Measurements from ENCODE around the gene ZYX.
"Not testable (repeated sequence)": the region's sequence is repeated elsewhere in the genome, so short reads cannot be mapped to it uniquely, and the experiment has no call there.

ZYX gene

GRCh38 chr7:143399642-143400041 lies 18.5 kb downstream of the ZYX start:
- H3K27me3 ChIP-seq (ENCODE audit: insufficient read depth, poor library complexity, severe bottlenecking): no peaks in the 10 kb centered on the region
- ATAC-seq (ENCODE audit: low read depth) (no peak), DNase-seq (ENCODE audit: low spot score) (no peak)
- H3K27ac ChIP-seq (ENCODE audit: poor library complexity, severe bottlenecking): no peak overlapping the region
- H3K36me3 ChIP-seq (ENCODE audit: low read depth): peaks cover 65% of the 10 kb centered on the region
- H3K4me3 ChIP-seq (ENCODE audit: severe bottlenecking): no peak overlapping the region
- no peak for TF ChIP-seq CTCF (IDR thresholded peaks at IDR 0.05; ENCODE audit: poor library complexity, severe bottlenecking)
- H3K9me3 ChIP-seq (ENCODE audit: severe bottlenecking): no peaks in the 10 kb centered on the region
- H3K4me1 ChIP-seq (ENCODE audit: insufficient read depth, poor library complexity, severe bottlenecking): no peaks in the 10 kb centered on the region

- Histone ChIP-seq H3K9me3 (ENCODE audit: severe bottlenecking) (no peaks in the 10 kb centered on the region), H3K27ac (ENCODE audit: poor library complexity, severe bottlenecking) (no peak overlapping the region), H3K36me3 (ENCODE audit: low read depth) (peaks cover 57% of the 10 kb centered on the region), H3K27me3 (ENCODE audit: insufficient read depth, poor library complexity, severe bottlenecking) (no peaks in the 10 kb centered on the region), H3K4me3 (ENCODE audit: severe bottlenecking) (no peak overlapping the region), H3K4me1 (ENCODE audit: insufficient read depth, poor library complexity, severe bottlenecking) (no peaks in the 10 kb centered on the region)
- no peak for ATAC-seq (ENCODE audit: low read depth)
- DNase-seq (ENCODE audit: low spot score): no peak
- TF ChIP-seq CTCF (IDR thresholded peaks at IDR 0.05; ENCODE audit: poor library complexity, severe bottlenecking): no peak
Observed at GRCh38 chr7:143401265-143401664, 20.1 kb downstream of the ZYX start.

GRCh38 chr7:143402233-143402632 lies 21.1 kb downstream of the ZYX start:
- not testable (repeated sequence) for H3K4me1 ChIP-seq (ENCODE audit: insufficient read depth, poor library complexity, severe bottlenecking); H3K27me3 ChIP-seq (ENCODE audit: insufficient read depth, poor library complexity, severe bottlenecking); H3K27ac ChIP-seq (ENCODE audit: poor library complexity, severe bottlenecking); ATAC-seq (ENCODE audit: low read depth); H3K9me3 ChIP-seq (ENCODE audit: severe bottlenecking); DNase-seq (ENCODE audit: low spot score); H3K4me3 ChIP-seq (ENCODE audit: severe bottlenecking)
- peaks cover 59% of the 10 kb centered on the region for H3K36me3 ChIP-seq (ENCODE audit: low read depth)

- ATAC-seq (ENCODE audit: low read depth) (no peak), DNase-seq (ENCODE audit: low spot score) (no peak)
- peaks cover 35% of the 10 kb centered on the region for H3K36me3 ChIP-seq (ENCODE audit: low read depth)
- TF ChIP-seq CTCF (IDR thresholded peaks at IDR 0.05; ENCODE audit: poor library complexity, severe bottlenecking): no peak
- H3K27me3 ChIP-seq (ENCODE audit: insufficient read depth, poor library complexity, severe bottlenecking): no peaks in the 10 kb centered on the region
- no peak overlapping the region for H3K4me3 ChIP-seq (ENCODE audit: severe bottlenecking)
- H3K4me1 ChIP-seq (ENCODE audit: insufficient read depth, poor library complexity, severe bottlenecking): peaks cover 4% of the 10 kb centered on the region
- H3K9me3 ChIP-seq (ENCODE audit: severe bottlenecking): no peaks in the 10 kb centered on the region
- H3K27ac ChIP-seq (ENCODE audit: poor library complexity, severe bottlenecking): no peak overlapping the region
Observed at GRCh38 chr7:143405173-143406001, 24.2 kb downstream of the ZYX start.

GRCh38 chr7:143406002-143406357 lies 24.8 kb downstream of the ZYX start:
- Histone ChIP-seq H3K36me3 (ENCODE audit: low read depth) (peaks cover 29% of the 10 kb centered on the region; the same call in 1 of the 2 replicates), H3K4me3 (ENCODE audit: severe bottlenecking) (no peak overlapping the region), H3K27me3 (ENCODE audit: insufficient read depth, poor library complexity, severe bottlenecking) (no peaks in the 10 kb centered on the region), H3K27ac (ENCODE audit: poor library complexity, severe bottlenecking) (no peak overlapping the region), H3K9me3 (ENCODE audit: severe bottlenecking) (no peaks in the 10 kb centered on the region), H3K4me1 (ENCODE audit: insufficient read depth, poor library complexity, severe bottlenecking) (peaks cover 4% of the 10 kb centered on the region)
- ATAC-seq (ENCODE audit: low read depth) (no peak), DNase-seq (ENCODE audit: low spot score) (no peak)
- no peak for TF ChIP-seq CTCF (IDR thresholded peaks at IDR 0.05; ENCODE audit: poor library complexity, severe bottlenecking)

All from RWPE2 (cell line).